ENCODE measurements around the gene ZNF121. TPM values are rescaled to one million over a fixed set of nuclear protein-coding genes. Genes with fewer than 3 reads are reported as not detected.
"Not testable (repeated sequence)": the region's sequence is repeated elsewhere in the genome, so short reads cannot be mapped to it uniquely, and the experiment has no call there.

The ZNF121 gene
- total RNA-seq, 4 donors from 2014 or later: 27.4 to 39.8 (median 32.2) TPM

GRCh38 chr19:9565900-9566705, 18.2 kb downstream of the ZNF121 start:
- no peak for DNase-seq (ENCODE audit: low spot score in 2 of 2)
- H3K36me3 ChIP-seq: peaks cover 21 to 100% (median 54%) of the 10 kb centered on the region in 3 donors
- H3K4me3 ChIP-seq: no peak overlapping the region
- no peaks in the 10 kb centered on the region for H3K27me3 ChIP-seq
- H3K9me3 ChIP-seq: peaks cover 13 to 100% (median 70%) of the 10 kb centered on the region in 4 donors
- WGBS, 2 donors: 96 to 97% methylated on average over 9 of the region's 9 CpGs
- no peaks in the 10 kb centered on the region for H3K4me1 ChIP-seq
- no peak overlapping the region for H3K27ac ChIP-seq
- TF ChIP-seq EP300 (IDR thresholded peaks at IDR 0.05) (no peak), POLR2A (IDR thresholded peaks at IDR 0.05) (no peak)
- TF ChIP-seq, protein P1, sequence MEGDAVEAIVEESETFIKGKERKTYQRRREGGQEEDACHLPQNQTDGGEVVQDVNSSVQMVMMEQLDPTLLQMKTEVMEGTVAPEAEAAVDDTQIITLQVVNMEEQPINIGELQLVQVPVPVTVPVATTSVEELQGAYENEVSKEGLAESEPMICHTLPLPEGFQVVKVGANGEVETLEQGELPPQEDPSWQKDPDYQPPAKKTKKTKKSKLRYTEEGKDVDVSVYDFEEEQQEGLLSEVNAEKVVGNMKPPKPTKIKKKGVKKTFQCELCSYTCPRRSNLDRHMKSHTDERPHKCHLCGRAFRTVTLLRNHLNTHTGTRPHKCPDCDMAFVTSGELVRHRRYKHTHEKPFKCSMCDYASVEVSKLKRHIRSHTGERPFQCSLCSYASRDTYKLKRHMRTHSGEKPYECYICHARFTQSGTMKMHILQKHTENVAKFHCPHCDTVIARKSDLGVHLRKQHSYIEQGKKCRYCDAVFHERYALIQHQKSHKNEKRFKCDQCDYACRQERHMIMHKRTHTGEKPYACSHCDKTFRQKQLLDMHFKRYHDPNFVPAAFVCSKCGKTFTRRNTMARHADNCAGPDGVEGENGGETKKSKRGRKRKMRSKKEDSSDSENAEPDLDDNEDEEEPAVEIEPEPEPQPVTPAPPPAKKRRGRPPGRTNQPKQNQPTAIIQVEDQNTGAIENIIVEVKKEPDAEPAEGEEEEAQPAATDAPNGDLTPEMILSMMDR (IDR thresholded peaks at IDR 0.05): no peak

DNA sequence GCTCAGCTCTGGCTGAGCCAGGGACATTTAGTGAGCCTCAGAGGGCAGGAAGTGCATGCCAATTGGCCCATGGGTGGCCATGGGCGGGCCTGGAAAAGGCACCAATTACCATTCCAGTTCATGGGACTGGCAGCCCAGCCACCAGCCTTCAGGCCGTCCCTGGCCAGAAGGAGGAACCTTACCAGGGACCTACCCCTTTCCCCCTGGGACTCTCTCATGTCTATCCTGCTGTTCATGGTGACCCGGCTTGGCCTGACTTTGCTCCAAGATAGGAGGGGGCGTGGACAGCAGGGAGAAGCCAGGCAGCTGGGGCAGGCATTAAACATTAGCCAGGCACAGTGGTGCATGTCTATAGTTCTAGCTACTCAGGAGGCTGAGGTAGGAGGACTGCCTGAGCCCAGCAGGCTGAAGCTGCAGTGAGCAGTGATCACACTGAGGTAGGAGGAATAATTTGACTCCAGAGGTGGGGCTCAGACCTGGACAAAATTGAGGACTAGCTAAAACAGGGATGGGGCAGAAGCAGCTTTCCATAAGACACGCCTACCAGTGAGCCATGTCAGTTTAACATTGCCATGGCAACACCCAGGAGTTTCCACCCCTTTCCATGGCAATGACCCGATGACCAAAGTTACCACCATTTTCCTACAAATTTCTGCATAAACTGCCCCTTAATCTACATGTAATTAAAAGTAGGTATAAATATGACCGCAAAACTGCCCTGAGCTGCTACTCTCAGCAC, 31.6 kb downstream of the ZNF121 start:
- Histone ChIP-seq H3K27ac (no peak overlapping the region), H3K4me1 (no peaks in the 10 kb centered on the region), H3K9me3 (peaks cover 0 to 86% (median 16%) of the 10 kb centered on the region in 4 donors), H3K27me3 (no peaks in the 10 kb centered on the region), H3K4me3 (no peak overlapping the region), H3K36me3 (peaks cover 0 to 45% (median 0%) of the 10 kb centered on the region in 3 donors)
- TF ChIP-seq, protein P1 (IDR thresholded peaks at IDR 0.05): no peak
- TF ChIP-seq EP300 (IDR thresholded peaks at IDR 0.05): no peak
- TF ChIP-seq POLR2A (IDR thresholded peaks at IDR 0.05): no peak
- WGBS, 2 donors: 90 to 94% methylated on average over 6 to 7 of the region's 7 CpGs
- no peak for DNase-seq (ENCODE audit: low spot score in 2 of 2)

- DNase-seq (ENCODE audit: low spot score in 2 of 2): no peak
- Histone ChIP-seq H3K27me3 (no peaks in the 10 kb centered on the region), H3K36me3 (peaks cover 0 to 16% (median 0%) of the 10 kb centered on the region in 3 donors), H3K4me3 (no peak overlapping the region), H3K4me1 (no peaks in the 10 kb centered on the region), H3K27ac (no peak overlapping the region), H3K9me3 (peaks cover 0 to 63% (median 2%) of the 10 kb centered on the region in 4 donors)
- TF ChIP-seq POLR2A (IDR thresholded peaks at IDR 0.05) (no peak), EP300 (IDR thresholded peaks at IDR 0.05) (no peak)
- TF ChIP-seq, protein P1 (IDR thresholded peaks at IDR 0.05): no peak
- WGBS, 2 donors: 97 to 100% methylated on average over 7 to 9 of the region's 11 CpGs
Observed at GRCh38 chr19:9547870-9548269, 36.4 kb downstream of the ZNF121 start.

- H3K9me3 ChIP-seq: peaks cover 0 to 25% (median 0%) of the 10 kb centered on the region in 4 donors
- 92 to 93% methylated on average over 9 to 11 of the region's 12 CpGs for WGBS, 2 donors
- H3K36me3 ChIP-seq; DNase-seq (ENCODE audit: low spot score in 2 of 2); H3K4me3 ChIP-seq; H3K27me3 ChIP-seq; H3K27ac ChIP-seq: not testable (repeated sequence)
- peaks cover 0 to 18% (median 3%) of the 10 kb centered on the region in 4 donors for H3K4me1 ChIP-seq
Observed at GRCh38 chr19:9541281-9541680, 43.0 kb downstream of the ZNF121 start.

- H3K27me3 ChIP-seq; H3K27ac ChIP-seq; DNase-seq (ENCODE audit: low spot score in 2 of 2); H3K4me3 ChIP-seq: not testable (repeated sequence)
- peaks cover 0 to 18% (median 3%) of the 10 kb centered on the region in 4 donors for H3K4me1 ChIP-seq
- H3K9me3 ChIP-seq: peaks cover 0 to 35% (median 0%) of the 10 kb centered on the region in 4 donors
- peaks cover 3 to 23% (median 12%) of the 10 kb centered on the region in 3 donors for H3K36me3 ChIP-seq
- WGBS, 2 donors: 95 to 100% methylated on average over 1 of the region's 1 CpG
Observed at GRCh38 chr19:9539921-9540320, 44.4 kb downstream of the ZNF121 start.

GRCh38 chr19:9539201-9539600, 45.1 kb downstream of the ZNF121 start:
- peak overlapping the region; percentile 83 to 95 (median 88) for H3K27ac ChIP-seq
- H3K4me3 ChIP-seq: peak overlapping the region in 3 of 4 donors; percentile 64 to 73 (median 72)
- H3K36me3 ChIP-seq: peaks cover 11 to 30% (median 19%) of the 10 kb centered on the region in 3 donors
- peaks cover 0 to 36% (median 2%) of the 10 kb centered on the region in 4 donors for H3K9me3 ChIP-seq
- peaks cover 0 to 18% (median 3%) of the 10 kb centered on the region in 4 donors for H3K4me1 ChIP-seq
- DNase-seq (ENCODE audit: low spot score in 2 of 2); H3K27me3 ChIP-seq: not testable (repeated sequence)
- WGBS, 2 donors: 74 to 90% methylated on average over 6 of the region's 6 CpGs

Measured in tibial nerve (tissue), 4 donors.